HG03565 (cell line): Measurements from ENCODE around the gene FAM234A.

Experiments used
- ATAC-seq: cut with Tn5 transposase; IDR thresholded peaks from one replicate; pipeline ENCODE4 v1.9.1; 2021; ENCODE audit warnings: mild to moderate bottlenecking, moderate library complexity; ENCODE audit not compliant: unreplicated experiment

Gene FAM234A

GRCh38 chr16:293043-293775, 58.6 kb downstream of the FAM234A start:
- no peak for ATAC-seq

GRCh38 chr16:296276-296675, 61.7 kb downstream of the FAM234A start:
- no peak for ATAC-seq

GRCh38 chr16:296806-297510, 62.3 kb downstream of the FAM234A start:
- no peak for ATAC-seq

DNA sequence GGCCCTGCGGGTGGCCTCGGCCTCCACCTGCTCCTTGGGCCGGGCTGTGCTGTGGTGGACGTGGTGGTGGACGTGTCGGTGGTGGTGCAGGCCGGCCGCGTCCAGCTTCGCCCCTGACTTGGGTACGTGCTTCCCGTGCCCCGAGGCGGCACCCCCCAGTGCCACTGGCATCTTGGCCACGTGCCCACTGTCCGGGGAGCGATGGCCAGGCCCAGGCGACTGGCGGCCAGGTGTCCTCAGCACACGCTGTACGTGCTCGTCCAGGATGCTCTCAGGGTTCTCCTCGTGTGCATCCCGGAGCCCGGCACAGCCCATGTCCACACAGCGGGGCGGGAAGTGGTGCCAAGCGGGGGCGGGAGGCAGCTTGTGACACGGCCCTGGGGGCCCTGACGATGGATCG, 63.2 kb downstream of the FAM234A start:
- ATAC-seq: no peak

- ATAC-seq: no peak
Measured at GRCh38 chr16:301235-301634, 66.6 kb downstream of the FAM234A start.

- ATAC-seq: no peak
Measured at GRCh38 chr16:301950-302349, 67.3 kb downstream of the FAM234A start.

DNA sequence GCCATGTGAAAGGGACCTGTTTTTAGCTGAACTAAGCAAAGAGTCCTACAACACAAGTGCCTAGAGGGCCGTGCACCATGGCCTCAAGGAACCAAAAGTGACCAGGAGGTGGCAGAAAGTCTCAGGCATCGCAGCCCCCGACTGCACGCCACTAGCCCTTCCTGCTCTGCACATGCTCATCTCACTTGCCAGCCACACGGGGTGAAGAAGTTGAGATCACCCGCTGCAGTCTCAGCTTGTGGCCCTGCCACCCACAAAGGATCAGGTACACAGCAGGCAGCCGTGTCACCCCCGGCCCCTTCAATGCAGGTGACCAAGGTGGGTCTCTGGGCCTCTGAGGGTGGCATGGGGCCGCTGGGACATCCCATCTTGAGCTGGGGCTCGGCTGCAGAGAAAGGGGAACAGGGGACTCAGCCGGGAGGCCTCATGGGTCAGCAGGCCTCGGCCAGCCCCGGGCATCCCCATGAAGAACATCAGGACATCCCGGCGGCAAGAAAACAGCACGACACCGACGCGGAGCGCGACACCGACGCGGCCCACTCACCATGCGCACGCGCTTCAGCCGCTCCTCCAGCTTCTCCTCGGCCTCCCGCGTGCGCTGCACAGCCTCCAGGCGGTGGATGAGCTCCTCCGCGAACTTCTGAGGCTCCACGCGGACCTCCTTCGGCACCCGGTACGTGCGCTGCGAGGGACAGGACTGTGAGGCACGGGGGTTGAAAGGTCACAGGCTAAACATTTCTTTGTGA, 69.3 kb downstream of the FAM234A start:
- no peak for ATAC-seq

GRCh38 chr16:305916-306626, 71.5 kb downstream of the FAM234A start:
- ATAC-seq: no peak

DNA sequence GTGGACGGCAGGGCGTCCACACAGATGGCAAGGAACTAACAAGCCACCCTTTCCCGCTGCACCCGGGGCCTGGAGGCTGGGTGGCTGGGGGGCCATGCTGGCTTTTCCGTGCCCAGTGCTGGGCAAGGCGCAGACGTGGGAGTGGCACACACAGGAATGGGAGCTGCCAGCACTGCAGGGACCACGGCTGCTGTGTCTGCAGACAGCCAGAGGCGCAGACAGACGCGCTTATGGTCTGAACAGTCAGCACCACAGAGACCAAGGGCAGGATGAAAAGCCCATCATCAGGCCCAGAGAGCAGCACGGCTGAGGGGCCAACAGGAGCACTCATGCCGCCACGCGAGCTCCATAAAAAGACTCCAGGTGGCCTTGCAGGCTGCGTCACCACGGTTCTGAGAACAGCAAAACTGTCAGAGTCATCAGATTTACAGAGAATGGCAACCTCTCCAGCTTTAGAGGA, 72.3 kb downstream of the FAM234A start:
- ATAC-seq: no peak

- ATAC-seq: no peak
Measured at GRCh38 chr16:307691-308312, 73.2 kb downstream of the FAM234A start.

GRCh38 chr16:309476-309875, 74.9 kb downstream of the FAM234A start:
- no peak for ATAC-seq

- ATAC-seq: no peak
Measured at GRCh38 chr16:311725-312124, 77.1 kb downstream of the FAM234A start.

DNA sequence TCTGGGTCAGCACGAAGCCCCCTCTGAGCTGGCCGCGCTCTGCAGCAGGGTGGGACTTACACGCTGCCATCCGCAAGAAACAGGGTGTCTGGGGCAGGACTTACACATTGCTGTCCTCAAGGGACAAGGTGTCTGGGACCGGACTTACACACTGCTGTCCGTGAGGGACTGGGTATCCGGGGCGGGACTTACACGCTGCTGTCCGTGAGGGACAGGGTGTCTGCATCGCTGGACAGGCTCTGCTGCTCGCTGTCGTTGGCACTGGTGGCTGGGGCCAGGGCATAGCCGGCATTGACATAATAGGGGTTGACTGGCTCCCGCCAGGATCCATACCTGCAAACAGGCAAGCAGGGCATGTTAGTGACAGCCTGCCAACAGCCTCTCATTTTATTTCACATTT, 79.7 kb downstream of the FAM234A start:
- ATAC-seq: no peak

- no peak for ATAC-seq
Measured at GRCh38 chr16:314795-315299, 80.2 kb downstream of the FAM234A start.
